ENCODE data around the gene CACNG4. TPM values are rescaled to one million over a fixed set of nuclear protein-coding genes. Genes with fewer than 3 reads are reported as not detected.

The CACNG4 gene
- total and polyA plus RNA-seq, 11 donors: 0.08 to 0.88 (median 0.33) TPM; not detected in 8

DNA sequence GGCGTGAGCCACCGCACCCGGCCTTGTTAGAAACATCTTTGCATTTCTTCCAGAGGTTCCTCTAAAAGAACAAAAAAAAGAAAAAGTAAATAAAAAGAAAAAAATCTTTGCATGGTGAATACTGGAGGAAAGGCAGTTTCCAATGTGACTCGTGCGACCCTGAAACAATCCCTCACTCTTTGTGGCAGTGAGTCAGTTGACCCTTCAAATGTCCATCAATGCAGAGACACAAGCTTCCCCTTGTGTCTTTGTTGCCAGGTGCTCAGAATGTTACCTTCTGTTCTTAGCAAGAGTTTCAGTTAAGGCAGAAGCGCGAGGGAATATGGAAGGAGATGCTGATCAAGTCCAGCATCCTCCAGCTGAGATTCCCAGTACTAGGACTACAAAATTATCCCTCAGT is 16.4 kb downstream of the CACNG4 start:
- H3K4me3 ChIP-seq: no peak overlapping the region
- no peak for DNase-seq
- H3K36me3 ChIP-seq: no peaks in the 10 kb centered on the region
- no peak for ATAC-seq
- intact Hi-C loops (cut with DNase I): loop anchor here in 1 of 10 donors (10.0 kb wide), 1 partner anchor 266 kb away; no protein-coding TSS in a partner anchor
- H3K27me3 ChIP-seq: peaks cover 0 to 33% (median 9%) of the 10 kb centered on the region in 9 donors
- no peaks in the 10 kb centered on the region for H3K9me3 ChIP-seq
- TF ChIP-seq, protein P1, sequence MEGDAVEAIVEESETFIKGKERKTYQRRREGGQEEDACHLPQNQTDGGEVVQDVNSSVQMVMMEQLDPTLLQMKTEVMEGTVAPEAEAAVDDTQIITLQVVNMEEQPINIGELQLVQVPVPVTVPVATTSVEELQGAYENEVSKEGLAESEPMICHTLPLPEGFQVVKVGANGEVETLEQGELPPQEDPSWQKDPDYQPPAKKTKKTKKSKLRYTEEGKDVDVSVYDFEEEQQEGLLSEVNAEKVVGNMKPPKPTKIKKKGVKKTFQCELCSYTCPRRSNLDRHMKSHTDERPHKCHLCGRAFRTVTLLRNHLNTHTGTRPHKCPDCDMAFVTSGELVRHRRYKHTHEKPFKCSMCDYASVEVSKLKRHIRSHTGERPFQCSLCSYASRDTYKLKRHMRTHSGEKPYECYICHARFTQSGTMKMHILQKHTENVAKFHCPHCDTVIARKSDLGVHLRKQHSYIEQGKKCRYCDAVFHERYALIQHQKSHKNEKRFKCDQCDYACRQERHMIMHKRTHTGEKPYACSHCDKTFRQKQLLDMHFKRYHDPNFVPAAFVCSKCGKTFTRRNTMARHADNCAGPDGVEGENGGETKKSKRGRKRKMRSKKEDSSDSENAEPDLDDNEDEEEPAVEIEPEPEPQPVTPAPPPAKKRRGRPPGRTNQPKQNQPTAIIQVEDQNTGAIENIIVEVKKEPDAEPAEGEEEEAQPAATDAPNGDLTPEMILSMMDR (IDR thresholded peaks at IDR 0.05): no peak
- TF ChIP-seq POLR2A (IDR thresholded peaks at IDR 0.05): no peak
- WGBS, 4 donors: 92 to 95% (median 94%) methylated on average over 7 of the region's 7 CpGs
- no peak overlapping the region for H3K27ac ChIP-seq
- H3K4me1 ChIP-seq: peaks cover 0 to 28% (median 6%) of the 10 kb centered on the region in 12 donors

DNA sequence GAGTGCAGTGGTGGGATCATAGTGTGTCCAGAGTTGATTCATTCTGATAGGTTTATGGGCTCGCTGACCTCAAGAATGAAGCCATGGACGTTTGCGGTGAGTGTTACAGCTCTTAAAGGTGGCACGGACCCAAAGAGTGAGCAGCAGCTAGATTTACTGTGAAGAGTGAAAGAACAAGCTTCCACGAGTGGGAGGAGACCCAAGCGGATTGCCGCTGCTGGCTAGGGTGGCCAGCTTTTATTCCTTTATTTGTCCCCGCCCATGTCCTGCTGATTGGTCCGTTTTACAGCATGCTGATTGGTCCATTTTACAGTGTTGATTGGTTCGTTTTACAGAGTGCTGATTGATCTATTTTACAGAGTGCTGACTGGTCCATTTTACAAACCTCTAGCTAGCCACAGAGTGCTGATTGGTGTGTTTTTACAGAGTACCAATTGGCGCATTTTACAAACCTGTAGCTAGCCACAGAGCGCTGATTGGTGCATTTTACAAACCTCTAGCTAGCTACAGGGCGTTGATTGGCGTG is 17.5 kb downstream of the CACNG4 start:
- DNase-seq (peak in 1 of 5 donors; percentile 6), ATAC-seq (no peak)
- 78 to 87% (median 83%) methylated on average over 14 of the region's 14 CpGs for WGBS, 4 donors
- TF ChIP-seq POLR2A (IDR thresholded peaks at IDR 0.05): no peak
- TF ChIP-seq, protein P1 (IDR thresholded peaks at IDR 0.05): no peak
- no peaks in the 10 kb centered on the region for H3K36me3 ChIP-seq
- peaks cover 0 to 35% (median 12%) of the 10 kb centered on the region in 9 donors for H3K27me3 ChIP-seq
- no peak overlapping the region for H3K4me3 ChIP-seq
- H3K4me1 ChIP-seq: peaks cover 0 to 20% (median 6%) of the 10 kb centered on the region in 12 donors
- no peaks in the 10 kb centered on the region for H3K9me3 ChIP-seq
- intact Hi-C loops (cut with DNase I): loop anchor here in 1 of 10 donors (10.0 kb wide), 1 partner anchor 267 kb away; no protein-coding TSS in a partner anchor
- H3K27ac ChIP-seq: no peak overlapping the region

DNA sequence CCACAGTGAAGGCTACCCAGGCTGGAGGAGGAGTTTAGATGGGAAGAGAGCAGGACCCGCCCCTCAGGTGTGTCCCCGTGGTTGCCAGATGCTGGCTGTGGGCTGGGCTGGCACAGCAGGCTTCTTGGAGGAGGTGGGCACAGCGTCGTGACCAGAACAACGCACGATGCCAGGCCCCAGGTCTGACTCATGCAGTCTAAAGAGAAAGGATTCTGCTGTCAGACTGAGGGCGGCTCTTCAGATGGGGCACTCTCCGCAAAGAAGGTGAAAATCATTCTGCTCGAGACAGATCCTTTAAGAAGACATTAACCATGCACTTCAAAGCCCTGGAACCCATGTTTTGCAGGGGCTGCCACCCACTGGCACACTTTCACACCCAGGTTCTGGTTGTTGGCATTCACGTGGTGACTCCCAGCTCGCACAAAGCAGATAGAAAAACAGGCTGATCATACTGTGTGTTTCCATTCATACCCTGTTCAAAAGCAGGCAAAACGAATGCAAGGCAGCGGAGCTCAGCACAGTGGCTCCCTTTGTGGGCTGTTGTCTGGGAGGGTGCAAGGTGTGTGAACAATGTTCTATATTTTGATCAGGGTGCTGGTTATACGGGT is 19.0 kb downstream of the CACNG4 start:
- intact Hi-C loops (cut with DNase I): loop anchor here in 1 of 10 donors (10.0 kb wide), 1 partner anchor 269 kb away; no protein-coding TSS in a partner anchor
- H3K27ac ChIP-seq: no peak overlapping the region
- H3K36me3 ChIP-seq: no peaks in the 10 kb centered on the region
- ATAC-seq (no peak), DNase-seq (peak in 1 of 5 donors; percentile 42)
- H3K4me1 ChIP-seq: peaks cover 0 to 10% (median 2%) of the 10 kb centered on the region in 12 donors
- no peak overlapping the region for H3K4me3 ChIP-seq
- H3K27me3 ChIP-seq: peaks cover 0 to 48% (median 12%) of the 10 kb centered on the region in 9 donors
- no peaks in the 10 kb centered on the region for H3K9me3 ChIP-seq
- 51 to 60% (median 58%) methylated on average over 13 to 14 of the region's 14 CpGs for WGBS, 4 donors
- TF ChIP-seq, protein P1 (IDR thresholded peaks at IDR 0.05): no peak
- no peak for TF ChIP-seq POLR2A (IDR thresholded peaks at IDR 0.05)

DNA sequence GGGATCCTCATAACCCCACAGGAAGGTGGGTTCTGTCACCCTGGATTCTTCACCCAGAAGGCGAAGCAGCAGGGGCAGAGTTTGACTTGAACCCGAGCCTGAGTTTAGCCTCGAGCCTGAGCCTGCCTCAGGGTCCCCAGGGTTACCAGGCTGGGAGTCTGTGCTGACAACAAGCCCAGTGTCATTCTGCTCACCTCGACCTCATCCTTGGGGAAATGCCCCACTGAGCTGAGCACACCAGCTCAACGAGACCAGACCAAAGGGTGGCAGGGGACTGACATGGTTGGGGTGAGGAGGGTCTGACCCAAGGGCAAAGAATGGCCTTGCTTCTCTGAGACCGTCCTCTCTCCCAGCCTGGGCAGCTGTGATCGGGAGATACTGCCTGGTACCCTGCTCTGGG is 20.2 kb downstream of the CACNG4 start:
- H3K27ac ChIP-seq: no peak overlapping the region
- DNase-seq (peak in 1 of 5 donors; percentile 17), ATAC-seq (no peak)
- intact Hi-C loops (cut with DNase I): loop anchor here in 1 of 10 donors (10.0 kb wide), 1 partner anchor 270 kb away; no protein-coding TSS in a partner anchor
- no peaks in the 10 kb centered on the region for H3K36me3 ChIP-seq
- H3K4me3 ChIP-seq: no peak overlapping the region
- TF ChIP-seq, protein P1 (IDR thresholded peaks at IDR 0.05): no peak
- no peak for TF ChIP-seq POLR2A (IDR thresholded peaks at IDR 0.05)
- no peaks in the 10 kb centered on the region for H3K9me3 ChIP-seq
- H3K27me3 ChIP-seq: peaks cover 0 to 53% (median 12%) of the 10 kb centered on the region in 9 donors
- H3K4me1 ChIP-seq: no peaks in the 10 kb centered on the region
- 73 to 78% (median 75%) methylated on average over 6 to 7 of the region's 7 CpGs for WGBS, 4 donors

All from heart left ventricle (tissue), 16 donors.